GM10248 (cell line): ENCODE measurements around the gene MKNK1.

Experiments
- CTCF ChIA-PET: fragments of 300-600 bp; sonication (Branson Sonifier 250); formaldehyde crosslinking; extraction: SDS; loops from one replicate; lab custom pipeline; 2021; ENCODE audit warnings: antibody characterized with exemption; lab: Yijun Ruan, JAX
- POLR2A ChIA-PET: fragments of 350-650 bp; sonication (Branson Sonifier 250); formaldehyde crosslinking; extraction: SDS; loops from one replicate; lab custom pipeline; 2020; ENCODE audit warnings: antibody characterized with exemption; lab: Yijun Ruan, JAX
- DNase-seq: peaks from one replicate; pipeline ENCODE4 v3.0.0; 2012; ENCODE audit errors: extremely low spot score
- CTCF ChIP-seq: IDR thresholded peaks from 2 replicates; pipeline ENCODE4 v1.5.1; 2012; ENCODE audit warnings: mild to moderate bottlenecking, low read depth; ENCODE audit errors: extremely low read depth, missing control alignments, control extremely low read depth

The MKNK1 gene

GRCh38 chr1:46525253-46525983 lies 78.7 kb downstream of the MKNK1 start:
- POLR2A ChIA-PET: no interaction called here
- no peak for TF ChIP-seq CTCF
- no peak for DNase-seq
- CTCF ChIA-PET: interaction anchor here (1.0 to 16.4 kb wide), 9 partner anchors 9 to 200 kb away, joined by 4 to 169 read pairs (median 9); a partner anchor contains a TSS

- ChIA-PET CTCF (interaction anchor here (1.0 to 1.9 kb wide), 2 partner anchors 47 to 200 kb away, joined by 4 to 5 read pairs; no protein-coding TSS in a partner anchor), POLR2A (no interaction called here)
- no peak for TF ChIP-seq CTCF
Measured at GRCh38 chr1:46524843-46525242, 79.2 kb downstream of the MKNK1 start.

GRCh38 chr1:46523496-46524353 lies 80.3 kb downstream of the MKNK1 start:
- POLR2A ChIA-PET: no interaction called here
- no peak for TF ChIP-seq CTCF
- DNase-seq: no peak
- CTCF ChIA-PET: interaction anchor here (0.7 to 2.6 kb wide), 4 partner anchors 9 to 81 kb away, joined by 3 to 14 read pairs (median 4); no protein-coding TSS in a partner anchor

More at GRCh38 chr1:46524843-46525242, 79.2 kb downstream of the MKNK1 start:
- DNase-seq: no peak

- TF ChIP-seq CTCF: no peak
- ChIA-PET POLR2A (no interaction called here), CTCF (interaction anchor here (0.7 to 4.6 kb wide), 7 partner anchors 10 to 81 kb away, joined by 3 to 22 read pairs (median 3); no protein-coding TSS in a partner anchor)
- no peak for DNase-seq
Measured at GRCh38 chr1:46522969-46523320, 81.1 kb downstream of the MKNK1 start.

- CTCF ChIA-PET: interaction anchor here (0.7 to 4.6 kb wide), 8 partner anchors 11 to 80 kb away, joined by 3 to 22 read pairs (median 3); no protein-coding TSS in a partner anchor
- no peak for DNase-seq
- POLR2A ChIA-PET: no interaction called here
- no peak for TF ChIP-seq CTCF
Measured at GRCh38 chr1:46522184-46522968, 81.7 kb downstream of the MKNK1 start.
